GM18502 (cell line): ENCODE data around the gene DZIP1.
"Not testable (repeated sequence)": the region's sequence is repeated elsewhere in the genome, so short reads cannot be mapped to it uniquely, and the experiment has no call there.

Source experiments
- ATAC-seq: cut with Tn5 transposase; IDR thresholded peaks from one replicate; pipeline ENCODE4 v1.9.1; 2021; ENCODE audit warnings: mild to moderate bottlenecking; ENCODE audit not compliant: unreplicated experiment, poor library complexity

DZIP1 gene

GRCh38 chr13:95644601-95645052 is at the start of gene DZIP1:
Gene DZIP1 (minus strand): TSS chr13:95644706. CDS start chr13:95642029, 2,677 bp downstream.
- peak; percentile 92 for ATAC-seq

GRCh38 chr13:95690986-95691385 is 46.5 kb upstream of the DZIP1 start:
- ATAC-seq: not testable (repeated sequence)

- ATAC-seq: no peak
Observed at GRCh38 chr13:95689582-95689926, 45.0 kb upstream of the DZIP1 start.

- ATAC-seq: not testable (repeated sequence)
Observed at GRCh38 chr13:95684960-95685359, 40.5 kb upstream of the DZIP1 start.

GRCh38 chr13:95684418-95684817 is 39.9 kb upstream of the DZIP1 start:
- no peak for ATAC-seq

GRCh38 chr13:95679722-95680121 is 35.2 kb upstream of the DZIP1 start:
- ATAC-seq: no peak

- ATAC-seq: no peak
Observed at GRCh38 chr13:95678967-95679366, 34.5 kb upstream of the DZIP1 start.

- no peak for ATAC-seq
Observed at GRCh38 chr13:95677564-95678266, 33.2 kb upstream of the DZIP1 start.

GRCh38 chr13:95676762-95677563 is 32.5 kb upstream of the DZIP1 start, which contains the start of gene DNAJC3:
Gene DNAJC3 (plus strand): TSS chr13:95677139. CDS start chr13:95677256, 117 bp downstream.
- peak; percentile 96 for ATAC-seq

- peak; percentile 20 for ATAC-seq
Observed at GRCh38 chr13:95676105-95676761, 31.7 kb upstream of the DZIP1 start.

- no peak for ATAC-seq
Observed at GRCh38 chr13:95671597-95671996, 27.1 kb upstream of the DZIP1 start.

GRCh38 chr13:95667235-95667634 is 22.7 kb upstream of the DZIP1 start:
- not testable (repeated sequence) for ATAC-seq

GRCh38 chr13:95660981-95661581 is 16.6 kb upstream of the DZIP1 start:
- ATAC-seq: no peak

- ATAC-seq: no peak
Observed at GRCh38 chr13:95659500-95659899, 15.0 kb upstream of the DZIP1 start.

GRCh38 chr13:95656386-95657015 is 12.0 kb upstream of the DZIP1 start:
- ATAC-seq: no peak

- no peak for ATAC-seq
Observed at GRCh38 chr13:95652821-95653220, 8.3 kb upstream of the DZIP1 start.

- ATAC-seq: no peak
Observed at GRCh38 chr13:95652244-95652764, 7.8 kb upstream of the DZIP1 start.

GRCh38 chr13:95650696-95651095 is 6.2 kb upstream of the DZIP1 start:
- no peak for ATAC-seq

- ATAC-seq: no peak
Observed at GRCh38 chr13:95647321-95647720, 2.8 kb upstream of the DZIP1 start.
